CD14-positive monocyte (primary cell): ENCODE results near the gene EZH2. TPM values are rescaled to one million over a fixed set of nuclear protein-coding genes. Genes with fewer than 3 reads are reported as not detected.

ENCODE experiments used
- DNase-seq, 3 donors: peaks; one replicate each; pipeline ENCODE4 v3.0.0-alpha.2; 2011 to 2022
- H2AFZ ChIP-seq: 2 replicates; pipeline ENCODE4 v1.6.0; 2012; ENCODE audit warnings: mild to moderate bottlenecking, low read depth, low read length, inconsistent platforms; ENCODE audit not compliant: insufficient read depth, poor library complexity, severe bottlenecking
- H3K27ac ChIP-seq, 2 donors: 1 replicate in 1 of 2; 2 replicates in 1 of 2; pipeline ENCODE4 v1.5.1; 2012 to 2013; ENCODE audit warnings: low read length in 2 of 2, control low read depth in 1 of 2, inconsistent platforms in 1 of 2, low read depth in 1 of 2, mild to moderate bottlenecking in 1 of 2
- H3K27me3 ChIP-seq, 2 donors: one replicate each; pipeline versions ENCODE4 v1.6.0 to v1.6.1; 2011 to 2013; ENCODE audit warnings: low read length in 2 of 2; ENCODE audit not compliant: control insufficient read depth in 2 of 2, insufficient read depth in 2 of 2
- H3K36me3 ChIP-seq, 2 donors: replicated peaks in 1 of 2; 1 replicate in 1 of 2; 2 replicates in 1 of 2; pipeline versions ENCODE4 v1.5.1 to v1.6.1; 2012 to 2013; ENCODE audit warnings: low read length in 2 of 2, control low read depth in 1 of 2, inconsistent platforms in 1 of 2, mild to moderate bottlenecking in 1 of 2; ENCODE audit not compliant: insufficient read depth in 2 of 2, control insufficient read depth in 1 of 2
- H3K4me1 ChIP-seq, 2 donors: 1 replicate in 1 of 2; 2 replicates in 1 of 2; pipeline versions ENCODE4 v1.5.1 to v1.6.1; 2012 to 2013; ENCODE audit warnings: low read length in 2 of 2, control low read depth in 1 of 2, inconsistent platforms in 1 of 2, mild to moderate bottlenecking in 1 of 2, moderate library complexity in 1 of 2; ENCODE audit not compliant: insufficient read depth in 2 of 2, control insufficient read depth in 1 of 2
- H3K4me2 ChIP-seq: replicated peaks from 2 replicates; pipeline ENCODE3; 2012; ENCODE audit warnings: low read length, moderate library complexity, mild to moderate bottlenecking; ENCODE audit not compliant: poor library complexity, severe bottlenecking; ENCODE audit errors: extremely low read depth
- H3K4me3 ChIP-seq, 3 experiments: fragments of 200-600 bp in 1 of 3; sonication (generic) in 1 of 3; replicated peaks in 1 of 3; 1 replicate in 2 of 3; 2 replicates in 1 of 3; pipeline ENCODE4 v1.5.1; 2011 to 2013; ENCODE audit warnings: low read length in 3 of 3, mild to moderate bottlenecking in 3 of 3, control low read depth in 2 of 3, low read depth in 2 of 3, inconsistent platforms in 1 of 3, moderate library complexity in 1 of 3
- H3K79me2 ChIP-seq: 2 replicates; pipeline ENCODE4 v1.6.0; 2012; ENCODE audit warnings: mild to moderate bottlenecking, control low read depth, inconsistent platforms, low read length, moderate library complexity; ENCODE audit not compliant: insufficient read depth
- H3K9ac ChIP-seq: 2 replicates; pipeline ENCODE4 v1.6.0; 2017; ENCODE audit warnings: low read length, mild to moderate bottlenecking; ENCODE audit not compliant: insufficient read depth, poor library complexity, severe bottlenecking
- H3K9me3 ChIP-seq, 2 donors: replicated peaks in 1 of 2; 1 replicate in 1 of 2; 2 replicates in 1 of 2; pipeline versions ENCODE4 v1.5.1 to v1.6.1; 2012 to 2013; ENCODE audit warnings: low read length in 2 of 2, control low read depth in 1 of 2; ENCODE audit not compliant: control insufficient read depth in 1 of 2, insufficient read depth in 1 of 2
- H4K20me1 ChIP-seq: 2 replicates; pipeline ENCODE4 v1.6.0; 2012; ENCODE audit warnings: mild to moderate bottlenecking, low read length, control low read depth, moderate library complexity; ENCODE audit not compliant: insufficient read depth
- H3K27ac Mint-ChIP-seq, 7 donors: one replicate each; pipeline ENCODE4 v1.8.0; 2020; ENCODE audit warnings: mild to moderate bottlenecking in 7 of 7, mixed read lengths in 7 of 7, moderate library complexity in 6 of 7, inconsistent platforms in 2 of 7
- H3K27me3 Mint-ChIP-seq, 3 donors: one replicate each; pipeline ENCODE4 v1.8.0; 2021 to 2022; ENCODE audit warnings: low read depth in 3 of 3, mild to moderate bottlenecking in 3 of 3, mixed read lengths in 3 of 3, moderate library complexity in 3 of 3, inconsistent platforms in 1 of 3
- H3K36me3 Mint-ChIP-seq, 2 donors: one replicate each; pipeline ENCODE4 v1.8.0; 2020; ENCODE audit warnings: mixed read lengths in 2 of 2, inconsistent platforms in 1 of 2, mild to moderate bottlenecking in 1 of 2
- H3K4me1 Mint-ChIP-seq: one replicate; pipeline ENCODE4 v1.8.0; 2020; ENCODE audit warnings: mild to moderate bottlenecking, mixed read lengths
- H3K4me3 Mint-ChIP-seq, 2 donors: one replicate each; pipeline ENCODE4 v1.8.0; 2020; ENCODE audit warnings: mild to moderate bottlenecking in 2 of 2, mixed read lengths in 2 of 2, moderate library complexity in 1 of 2
- H3K9me3 Mint-ChIP-seq, 7 donors: one replicate each; pipeline ENCODE4 v1.8.0; 2020 to 2022; ENCODE audit warnings: mixed read lengths in 7 of 7, mild to moderate bottlenecking in 6 of 7, moderate library complexity in 6 of 7, inconsistent platforms in 2 of 7
- CTCF ChIP-seq: fragments of 200-600 bp; IDR thresholded peaks from one replicate; pipeline ENCODE4 v1.8.0; 2022; ENCODE audit warnings: antibody characterized with exemption, mild to moderate bottlenecking
- WGBS: methylation state at CpG from one replicate; pipeline ENCODE4 v1.1.5; 2013; ENCODE audit warnings: missing lambda C conversion rate; ENCODE audit not compliant: insufficient coverage; 5-methylcytosine and 5-hydroxymethylcytosine counted together
- intact Hi-C, 2 donors: fragments of 100-400 bp; cut with micrococcal nuclease; formaldehyde crosslinking; loops; one replicate each; pipeline versions ENCODE4 v1.15.0 to v1.15.1; 2023
- polyA minus RNA-seq: library from RNA; depleted of rRNA, polyadenylated mRNA; stranded (reverse); fragments of >200 nt; gene quantifications from 2 replicates; pipeline ENCODE4 v1.2.3, GENCODE V29; 2012
- polyA plus RNA-seq, 3 donors: library from polyadenylated mRNA; depleted of rRNA in 1 of 3; unstranded in 2 of 3; stranded (reverse) in 1 of 3; fragments of 300-500 nt in 2 of 3; fragments of >200 nt in 1 of 3; fragmentation: Illumina TruSeq in 2 of 3; gene quantifications; 1 replicate in 2 of 3; 2 replicates in 1 of 3; pipeline ENCODE4 v1.2.3, GENCODE V29; 2012 to 2021
- total RNA-seq, 12 experiments: library from RNA in 1 of 12; stranded (reverse) in 1 of 12; fragments of 120-200 nt in 1 of 12; gene quantifications; one replicate each; pipeline ENCODE4 v1.2.4 and lab custom pipeline; 2013 to 2026; ENCODE audit warnings: mixed read lengths in 6 of 12, inconsistent platforms in 1 of 12

Gene EZH2
- total RNA-seq (2013) = 5.1 TPM
- polyA plus RNA-seq = 1 to 10 TPM; 1.3 to 6.1 (median 1.6) TPM
- polyA minus RNA-seq = 1.9 and 2.3 TPM in 2 replicates
- 26.0 to 139 (median 40.0) reads per million in 11 experiments for total RNA-seq (lab: John Stamatoyannopoulos, UW)

- H3K4me1 ChIP-seq = peaks cover 12 to 24% of the 10 kb centered on the region in 2 donors
- no peaks in the 10 kb centered on the region for H3K9me3 ChIP-seq
- H3K27me3 Mint-ChIP-seq = peaks cover 0 to 5% (median 1%) of the 10 kb centered on the region in 3 donors
- peak within 1 kb of the TSS; percentile 76 to 91 (median 90) for H3K27ac Mint-ChIP-seq
- no peak for DNase-seq
- H3K27me3 ChIP-seq = no peaks in the 10 kb centered on the region
- TF ChIP-seq CTCF = no peak
- peaks cover 53% of the 10 kb centered on the region for H3K79me2 ChIP-seq
- H3K4me3 ChIP-seq = peak within 1 kb of the TSS; percentile 63 to 99 (median 93)
- intact Hi-C loops = loop anchor here (5.0 to 10.0 kb wide), 4 partner anchors 58 to 243 kb away; partner anchors contain the start of genes ZNF425 (in 2 of the 2) and PDIA4 (in 1 of the 2)
- H3K9ac ChIP-seq = peak within 1 kb of the TSS; percentile 90
- no peaks in the 10 kb centered on the region for H3K9me3 Mint-ChIP-seq
- H3K4me2 ChIP-seq = peak within 1 kb of the TSS; percentile 91
- H2AFZ ChIP-seq = peak within 1 kb of the TSS; percentile 82
- peaks cover 22% of the 10 kb centered on the region for H3K4me1 Mint-ChIP-seq
- peak within 1 kb of the TSS; percentile 94 to 97 for H3K4me3 Mint-ChIP-seq
- peak within 1 kb of the TSS; percentile 63 to 83 for H3K27ac ChIP-seq
- no peaks in the 10 kb centered on the region for H3K36me3 ChIP-seq
- 0% methylated on average over 39 of the region's 50 CpGs for WGBS
- H4K20me1 ChIP-seq = no peaks in the 10 kb centered on the region
- H3K36me3 Mint-ChIP-seq = no peaks in the 10 kb centered on the region
These were observed at the start of gene EZH2 for GRCh38 chr7:148884049-148884298. Gene EZH2 (minus strand): TSS chr7:148884291. CDS start chr7:148847298, 36,993 bp downstream.

- Histone ChIP-seq H3K9ac (no peak overlapping the region), H2AFZ (no peak overlapping the region), H3K36me3 (no peaks in the 10 kb centered on the region), H3K4me3 (no peak overlapping the region), H3K4me2 (no peak overlapping the region), H3K79me2 (no peaks in the 10 kb centered on the region), H4K20me1 (no peaks in the 10 kb centered on the region), H3K4me1 (no peaks in the 10 kb centered on the region), H3K9me3 (no peaks in the 10 kb centered on the region), H3K27me3 (no peaks in the 10 kb centered on the region), H3K27ac (no peak overlapping the region)
- DNase-seq = no peak
- TF ChIP-seq CTCF = no peak
- Mint-ChIP-seq H3K4me1 (no peaks in the 10 kb centered on the region), H3K36me3 (no peaks in the 10 kb centered on the region), H3K27me3 (peaks cover 0 to 2% (median under 1%) of the 10 kb centered on the region in 3 donors), H3K9me3 (peaks cover 0 to 2% (median 0%) of the 10 kb centered on the region in 7 donors), H3K4me3 (no peak overlapping the region), H3K27ac (no peak overlapping the region)
- 97% methylated on average over 4 of the region's 5 CpGs for WGBS
- intact Hi-C loops = no loop called here
These were observed 47.4 kb upstream of the EZH2 start for GRCh38 chr7:148931470-148931869.
